GM19035 (cell line): ENCODE data around the gene CNTN6.
"Not testable (repeated sequence)": the region's sequence is repeated elsewhere in the genome, so short reads cannot be mapped to it uniquely, and the experiment has no call there.

ENCODE experiments used
- ATAC-seq: cut with Tn5 transposase; IDR thresholded peaks from one replicate; pipeline ENCODE4 v1.9.1; 2021; ENCODE audit not compliant: unreplicated experiment

CNTN6 gene

GRCh38 chr3:1272546-1273265 lies 179.9 kb downstream of the CNTN6 start:
- no peak for ATAC-seq

GRCh38 chr3:1275495-1275894 lies 182.7 kb downstream of the CNTN6 start:
- no peak for ATAC-seq

GRCh38 chr3:1287815-1288214 lies 195.0 kb downstream of the CNTN6 start:
- no peak for ATAC-seq

DNA sequence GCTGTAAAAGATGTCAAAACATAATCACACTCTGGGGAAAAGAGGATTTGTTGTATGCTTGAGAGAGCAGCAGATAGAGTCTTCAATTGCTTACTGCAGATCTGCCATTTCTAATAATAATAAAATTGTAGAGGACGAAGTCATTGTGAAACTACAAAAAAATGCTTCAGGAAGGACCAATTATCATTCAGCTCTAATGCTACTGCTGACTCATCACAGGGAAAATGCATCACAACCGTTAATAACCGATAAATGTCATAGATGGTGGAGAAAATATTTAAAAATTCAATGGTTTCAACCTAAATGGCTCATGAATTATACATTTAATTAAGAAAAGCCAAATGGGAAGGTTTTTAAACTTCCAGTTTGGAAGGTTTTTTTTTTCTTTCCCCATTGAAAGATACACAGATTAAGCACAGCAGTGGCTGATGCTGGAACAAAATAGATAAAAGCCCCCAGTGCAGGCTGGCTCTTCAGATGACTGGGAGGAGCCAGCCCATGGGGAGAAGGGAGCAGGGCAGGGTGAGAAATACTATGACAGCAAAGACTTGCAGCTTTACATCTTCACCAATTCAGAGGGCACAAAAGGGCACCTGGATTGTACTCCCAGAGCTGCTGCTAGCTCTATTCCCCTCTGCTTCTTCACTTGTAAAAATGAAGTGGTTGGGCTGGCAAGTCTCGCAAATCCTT lies 196.1 kb downstream of the CNTN6 start:
- ATAC-seq, result no peak

DNA sequence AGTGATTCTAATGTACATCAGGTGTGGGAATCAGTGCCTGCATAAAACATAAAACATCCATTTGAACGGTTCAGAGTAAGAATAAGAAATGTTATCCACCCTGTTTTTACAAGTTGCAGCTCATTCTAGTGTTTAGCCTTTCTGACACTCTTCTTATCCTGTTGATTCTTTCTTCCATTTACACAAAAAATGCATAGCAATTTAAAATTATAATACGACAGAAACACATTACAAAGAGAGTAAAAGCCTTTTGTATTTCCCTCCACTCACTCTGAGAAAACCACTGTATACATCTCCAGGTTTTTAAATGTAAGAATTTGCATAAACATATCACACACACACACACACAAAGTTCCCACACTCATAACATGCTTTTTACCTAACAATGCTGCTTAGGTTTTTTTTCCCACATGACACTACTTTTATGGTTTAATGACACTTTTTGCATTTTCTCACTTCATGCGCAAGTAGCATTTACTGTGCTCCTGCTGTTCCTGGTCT lies 199.8 kb downstream of the CNTN6 start:
- ATAC-seq, result no peak

DNA sequence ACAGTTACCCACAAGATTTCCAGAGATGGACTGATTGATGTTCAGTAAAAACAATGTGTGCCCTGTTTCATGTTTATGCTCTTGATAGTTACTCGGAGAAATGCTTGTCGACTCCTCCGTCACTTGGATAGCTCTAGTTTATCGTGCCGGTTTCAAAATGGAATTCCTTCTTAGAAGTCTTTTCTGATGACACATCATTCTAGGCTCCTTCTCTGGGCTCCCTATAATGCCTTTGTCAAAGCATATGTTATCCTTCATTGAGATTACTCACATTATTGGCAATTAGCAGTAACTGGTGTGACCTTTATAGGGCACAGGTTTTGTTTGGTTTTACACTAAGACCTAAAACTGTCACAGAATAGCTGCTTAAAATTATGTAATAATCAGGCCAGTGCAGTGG lies 201.8 kb downstream of the CNTN6 start:
- no peak for ATAC-seq

DNA sequence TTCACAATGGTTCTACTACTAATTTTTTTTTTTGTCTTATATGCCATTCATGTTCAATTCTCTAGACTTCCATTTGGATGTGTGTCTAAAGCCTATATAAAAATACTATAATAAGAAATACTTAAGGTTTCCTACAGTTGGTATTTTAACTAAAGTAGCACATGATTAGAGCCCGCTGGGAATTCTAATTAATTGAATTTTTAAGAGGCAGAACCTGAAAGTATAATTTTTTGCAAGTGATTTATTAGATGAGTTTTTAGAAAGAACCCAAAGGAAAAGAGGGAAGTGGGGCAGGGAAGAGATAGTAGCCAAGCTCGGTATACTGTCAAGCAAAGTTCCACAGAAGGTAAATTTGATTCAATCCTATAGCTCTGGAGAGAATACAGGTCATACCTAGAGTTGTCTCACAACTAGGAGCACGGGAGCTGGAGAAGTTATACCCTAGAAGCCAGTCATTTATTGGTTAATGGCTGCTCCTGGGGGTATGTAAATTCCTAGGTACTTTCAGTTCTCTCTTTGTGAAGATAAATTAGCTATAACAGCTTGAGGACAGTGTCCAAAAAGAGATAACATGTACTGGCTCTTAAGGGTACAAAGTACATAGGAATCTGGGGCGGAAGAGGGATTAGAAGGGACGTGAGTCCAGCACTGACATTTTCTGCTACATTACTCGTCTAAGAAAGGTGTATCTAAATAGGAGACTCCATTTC lies 225.6 kb downstream of the CNTN6 start:
- no peak for ATAC-seq

DNA sequence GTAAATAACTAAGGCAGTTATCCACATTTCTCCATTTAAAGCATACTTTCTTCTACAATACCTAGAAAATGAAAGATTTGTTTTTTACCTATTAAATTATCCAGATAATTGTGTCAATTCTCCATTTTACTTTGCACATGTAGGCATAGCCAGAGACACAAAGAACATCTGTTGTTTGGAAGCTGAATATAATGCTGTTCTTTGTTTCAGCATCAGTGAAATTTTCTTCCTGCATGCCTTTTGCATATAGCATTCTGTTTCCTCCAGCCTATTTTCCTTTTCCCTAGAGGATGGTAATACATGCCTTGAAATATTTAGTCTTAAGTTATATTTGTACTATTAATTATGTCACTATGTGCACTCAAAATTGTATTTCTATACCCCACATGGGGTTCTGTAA lies 233.7 kb downstream of the CNTN6 start:
- ATAC-seq, result no peak

DNA sequence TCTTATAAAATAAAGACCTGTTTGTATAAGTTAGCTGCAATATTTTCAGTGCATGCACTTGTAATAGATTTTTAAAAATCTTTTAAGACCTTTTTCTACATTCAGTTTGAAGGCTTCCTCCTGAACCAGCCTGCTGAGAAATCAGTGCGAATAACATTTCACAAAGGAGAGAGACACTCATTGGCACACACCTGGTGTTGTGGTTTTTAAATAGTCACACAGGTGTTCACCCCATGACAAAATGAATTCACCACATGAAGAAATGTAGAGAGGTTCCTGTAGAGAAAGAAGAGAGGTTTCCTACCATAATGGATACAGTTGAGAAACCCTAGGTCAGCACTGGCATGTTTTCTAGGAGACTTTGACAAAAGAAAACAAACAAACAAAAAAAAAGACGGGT lies 237.3 kb downstream of the CNTN6 start:
- no peak for ATAC-seq

DNA sequence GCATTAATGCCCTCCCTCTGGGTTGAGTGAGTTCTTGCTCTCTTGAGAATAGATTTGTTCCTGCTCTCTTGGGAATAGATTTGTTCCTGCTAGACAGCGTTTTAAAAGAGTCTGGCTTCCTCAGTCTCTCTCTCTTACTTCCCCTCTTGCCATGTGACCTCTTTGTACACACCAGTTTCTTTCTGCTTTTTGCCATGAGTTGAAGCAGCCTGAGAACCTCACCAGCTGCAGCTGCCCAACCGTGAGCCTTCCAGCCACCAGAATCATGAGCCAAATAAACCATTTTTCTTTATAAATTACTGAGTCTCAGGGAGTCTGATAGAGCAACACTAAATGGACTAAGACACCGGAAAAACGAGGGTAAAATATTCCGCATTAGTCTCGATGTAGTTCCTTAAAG lies 253.6 kb downstream of the CNTN6 start:
- no peak for ATAC-seq

GRCh38 chr3:1348547-1348946 lies 255.7 kb downstream of the CNTN6 start:
- ATAC-seq, result no peak

DNA sequence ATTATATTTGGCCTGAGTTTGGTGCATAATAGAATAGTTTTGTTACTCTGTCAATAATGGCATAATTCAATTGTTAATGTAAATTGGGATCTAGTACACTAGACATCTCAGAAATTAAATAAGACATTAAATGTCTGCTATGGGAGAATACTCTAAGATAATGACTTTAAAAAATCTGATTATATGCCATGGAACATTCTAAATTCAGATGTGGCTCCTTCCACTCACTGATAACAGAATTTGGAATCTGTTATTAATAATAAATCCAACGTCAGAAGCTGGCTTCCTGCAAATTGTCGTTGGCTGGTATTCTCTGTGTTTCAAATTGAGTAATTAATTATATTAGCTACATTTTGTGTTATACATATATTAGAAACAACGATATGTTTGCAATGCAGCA lies 258.1 kb downstream of the CNTN6 start:
- no peak for ATAC-seq

DNA sequence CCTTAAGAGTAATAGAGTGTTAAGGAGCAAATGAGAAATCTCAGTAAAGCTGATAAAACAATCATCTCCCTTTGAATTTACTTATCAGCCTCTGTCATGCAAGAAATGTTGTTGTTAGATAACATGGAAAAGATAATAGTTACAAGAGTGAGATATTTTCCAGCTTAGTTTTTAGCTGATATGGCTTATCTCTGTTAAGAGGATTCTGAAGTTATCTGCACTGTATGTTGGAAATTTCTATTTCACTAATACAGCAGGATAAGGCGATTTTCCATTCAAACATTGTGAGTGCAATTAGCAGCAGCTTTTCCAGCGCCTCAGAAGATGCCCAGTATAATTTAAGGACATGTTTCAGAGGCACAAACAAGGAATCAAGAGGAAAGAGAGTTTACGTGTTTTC lies 262.9 kb downstream of the CNTN6 start:
- ATAC-seq, result no peak

GRCh38 chr3:1356101-1356500 lies 263.3 kb downstream of the CNTN6 start:
- ATAC-seq, result no peak

GRCh38 chr3:1365528-1365927 lies 272.7 kb downstream of the CNTN6 start:
- ATAC-seq, result no peak

DNA sequence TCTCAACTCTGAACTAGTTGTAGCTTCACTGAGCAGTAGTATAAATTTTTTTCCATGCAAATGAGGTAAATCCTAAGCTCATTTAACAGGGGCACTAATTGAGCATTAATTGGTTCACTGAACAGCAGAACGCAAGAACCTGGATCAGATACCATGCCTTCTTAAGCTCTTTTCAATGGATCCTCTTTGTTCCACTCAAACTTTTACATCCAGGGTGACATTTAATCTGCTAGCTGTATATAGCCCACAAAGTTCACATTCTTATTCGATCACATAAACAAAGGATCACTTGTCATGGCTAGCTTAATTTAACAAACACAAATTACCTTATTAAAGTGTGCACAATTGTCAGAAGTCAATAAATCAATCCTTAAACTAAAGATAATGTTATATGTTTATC lies 281.6 kb downstream of the CNTN6 start:
- ATAC-seq, result no peak

DNA sequence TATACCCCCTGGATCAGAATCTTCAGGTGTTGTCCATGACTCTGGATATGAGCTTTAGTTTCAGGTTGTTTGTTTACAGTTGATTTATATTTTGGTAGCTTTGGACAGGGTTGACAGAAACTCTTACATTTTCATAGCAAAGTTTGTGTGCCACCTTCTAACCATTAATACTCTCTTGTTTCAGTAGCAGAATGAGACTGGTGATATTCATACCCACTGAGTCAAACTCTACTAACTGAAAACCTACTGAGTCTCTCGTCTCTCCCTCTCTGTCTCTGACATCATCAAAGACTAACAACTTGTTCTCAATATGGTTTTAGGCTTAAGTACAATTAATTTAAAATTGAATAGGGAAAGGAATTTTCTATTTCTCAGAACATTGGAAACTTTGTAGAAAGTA lies 282.3 kb downstream of the CNTN6 start:
- ATAC-seq, result no peak

- peak; percentile 75 for ATAC-seq
These were observed 288.3 kb downstream of the CNTN6 start for GRCh38 chr3:1380926-1381646.

- ATAC-seq, result peak; percentile 43
These were observed 288.8 kb downstream of the CNTN6 start for GRCh38 chr3:1381647-1382036.

GRCh38 chr3:1387396-1387905 lies 294.6 kb downstream of the CNTN6 start:
- ATAC-seq, result not testable (repeated sequence)

DNA sequence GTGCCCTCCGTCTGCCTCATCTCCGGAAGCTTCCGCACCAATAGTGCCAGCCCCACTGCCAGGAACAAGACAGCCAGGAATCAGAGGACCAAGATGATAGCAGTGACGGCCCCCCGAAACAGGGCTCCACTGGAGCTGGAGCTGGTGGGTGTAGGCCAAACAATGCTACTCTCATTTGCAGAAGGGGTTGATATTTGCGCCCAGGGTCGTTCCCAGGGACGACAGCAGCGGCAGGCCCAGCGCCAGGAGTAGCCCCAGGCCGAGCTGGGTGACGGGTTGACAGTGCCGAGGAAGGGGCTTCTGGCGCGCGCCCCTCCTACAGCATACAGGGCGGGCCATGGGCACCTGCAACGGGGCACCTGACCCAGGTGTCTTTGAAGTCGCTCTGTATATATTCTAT lies 301.4 kb downstream of the CNTN6 start:
- ATAC-seq, result no peak
